ENCODE results near the gene MGST2.
A peak's percentile ranks its signal among the peaks of the same experiment; 100 is the strongest.

The MGST2 gene

DNA sequence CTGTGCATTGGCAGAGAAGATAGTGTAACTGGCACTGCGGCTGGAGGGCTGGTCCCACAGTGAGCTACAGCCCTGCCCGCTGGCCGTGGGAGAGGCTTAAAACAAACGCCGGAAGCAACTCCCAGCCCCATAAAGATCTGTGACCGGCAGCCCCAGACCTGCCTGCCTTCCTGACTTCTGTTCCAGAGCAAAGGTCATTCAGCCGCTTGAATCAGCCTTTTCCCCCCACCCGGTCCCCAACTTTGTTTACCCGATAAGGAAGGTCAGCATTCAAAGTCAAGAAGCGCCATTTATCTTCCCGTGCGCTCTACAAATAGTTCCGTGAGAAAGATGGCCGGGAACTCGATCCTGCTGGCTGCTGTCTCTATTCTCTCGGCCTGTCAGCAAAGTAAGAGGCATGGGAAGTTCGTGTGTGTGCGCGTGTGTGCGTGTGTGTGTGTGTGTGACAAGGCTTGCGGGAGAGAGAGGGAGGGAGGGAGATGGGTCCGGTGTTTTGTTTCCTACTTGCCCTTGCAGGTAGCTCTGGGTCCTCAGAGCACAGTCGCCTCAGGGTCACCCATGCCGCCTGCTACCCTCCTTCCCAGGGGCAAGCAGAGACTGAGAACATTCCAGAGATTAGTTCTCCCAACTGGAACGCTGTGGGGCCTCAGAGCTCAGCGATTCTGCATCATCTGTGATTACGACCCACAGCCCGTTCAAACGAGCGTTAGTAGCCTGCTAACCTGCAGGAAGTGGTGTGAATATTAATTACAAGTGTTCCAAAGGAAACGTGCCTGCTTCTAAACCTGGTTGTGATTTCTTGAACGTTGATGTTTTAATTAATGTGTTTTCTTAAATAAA lies at the start of gene MGST2:
Gene MGST2, plus strand, starts transcription at position 130 of the 840 bp plus-strand sequence. Its CDS starts 201 bp downstream, at position 331.
- H4K20me1 ChIP-seq, result no peaks in the 10 kb centered on the region
- peak within 1 kb of the TSS; percentile 70 for H3K27ac ChIP-seq
- H3K9ac ChIP-seq, result peak within 1 kb of the TSS; percentile 73
- no peak for TF ChIP-seq Cebpa-rat (IDR thresholded peaks at IDR 0.05)
- peak within 1 kb of the TSS; percentile 67 for H3K4me3 ChIP-seq
- H3K9me3 ChIP-seq, result no peaks in the 10 kb centered on the region
- H3K27me3 ChIP-seq, result peaks cover 12% of the 10 kb centered on the region; the same call in 1 of the 2 replicates
- peak within 1 kb of the TSS; percentile 77 for H3K4me2 ChIP-seq
- no peaks in the 10 kb centered on the region for H3K36me3 ChIP-seq
- 0 out of 2 replicates have a peak, but pooled peaks cover 7% of the 10 kb centered on the region for H3K4me1 ChIP-seq

DNA sequence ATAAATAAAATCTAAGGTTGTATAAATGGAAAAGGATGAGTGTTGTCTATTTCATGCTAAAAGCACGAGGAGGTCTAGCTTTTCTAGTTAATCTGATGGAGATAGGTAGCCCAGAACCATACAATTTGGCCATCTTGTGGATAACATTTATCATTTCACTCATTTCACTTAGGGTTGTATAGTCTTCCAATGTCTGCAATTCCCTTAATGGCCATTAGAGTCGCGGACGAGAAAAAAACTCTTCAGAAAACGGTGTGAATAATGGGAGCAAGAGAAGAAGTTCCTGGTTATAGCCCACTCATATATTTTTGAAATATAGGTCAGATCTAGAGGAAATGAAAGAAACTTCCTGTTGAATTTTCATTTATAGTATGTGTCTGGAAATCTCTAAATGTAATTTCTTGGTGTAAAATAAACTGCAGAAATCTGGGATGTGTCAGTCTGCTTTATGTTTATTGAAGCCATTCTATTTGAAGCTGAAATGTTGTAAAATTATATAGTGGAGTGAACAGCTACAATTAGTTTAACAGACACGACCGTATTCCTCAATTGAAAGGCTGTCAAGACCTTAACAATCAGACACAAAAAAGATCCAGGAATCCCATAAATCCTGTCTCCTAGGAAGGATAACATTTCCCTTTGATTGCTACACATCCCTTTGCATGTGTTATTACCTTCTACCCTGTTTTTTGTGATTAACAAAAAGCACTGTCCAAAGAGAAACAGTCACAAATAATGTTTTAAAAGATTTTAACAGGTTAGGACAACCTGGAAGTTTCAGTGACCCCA lies 47.7 kb upstream of the MGST2 start:
- Histone ChIP-seq H3K4me3 (no peak overlapping the region), H4K20me1 (no peaks in the 10 kb centered on the region), H3K9ac (no peak overlapping the region), H3K27me3 (no peaks in the 10 kb centered on the region), H3K36me3 (no peaks in the 10 kb centered on the region), H3K27ac (no peak overlapping the region), H3K9me3 (no peaks in the 10 kb centered on the region), H3K4me2 (no peak overlapping the region), H3K4me1 (peaks cover 6% of the 10 kb centered on the region; the same call in 1 of the 2 replicates)
- TF ChIP-seq Cebpa-rat (IDR thresholded peaks at IDR 0.05), result no peak

DNA sequence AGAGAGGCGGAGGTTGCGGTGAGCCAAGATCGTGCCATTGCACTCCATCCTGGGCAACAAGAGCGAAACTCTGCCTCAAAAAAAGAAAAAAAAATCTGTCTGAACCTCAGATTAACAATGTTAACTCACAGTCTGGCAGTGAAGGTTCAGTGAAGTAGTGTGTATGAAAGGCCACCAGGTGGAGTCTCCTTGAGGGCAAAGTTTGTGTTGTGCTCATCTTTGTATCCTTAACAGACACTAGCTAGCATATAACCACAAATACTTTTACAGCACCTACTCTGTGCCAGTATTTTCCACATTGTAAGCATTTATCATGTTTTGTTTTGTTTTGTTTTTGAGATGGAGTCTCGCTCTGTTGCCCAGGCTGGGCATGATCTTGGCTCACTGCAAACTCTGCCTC lies 46.0 kb upstream of the MGST2 start:
- Histone ChIP-seq H4K20me1 (no peaks in the 10 kb centered on the region), H3K27me3 (no peaks in the 10 kb centered on the region), H3K36me3 (no peaks in the 10 kb centered on the region), H3K4me3 (no peak overlapping the region), H3K9ac (no peak overlapping the region), H3K4me1 (peaks cover 6% of the 10 kb centered on the region; the same call in 1 of the 2 replicates), H3K27ac (no peak overlapping the region), H3K9me3 (no peaks in the 10 kb centered on the region), H3K4me2 (no peak overlapping the region)
- no peak for TF ChIP-seq Cebpa-rat (IDR thresholded peaks at IDR 0.05)

DNA sequence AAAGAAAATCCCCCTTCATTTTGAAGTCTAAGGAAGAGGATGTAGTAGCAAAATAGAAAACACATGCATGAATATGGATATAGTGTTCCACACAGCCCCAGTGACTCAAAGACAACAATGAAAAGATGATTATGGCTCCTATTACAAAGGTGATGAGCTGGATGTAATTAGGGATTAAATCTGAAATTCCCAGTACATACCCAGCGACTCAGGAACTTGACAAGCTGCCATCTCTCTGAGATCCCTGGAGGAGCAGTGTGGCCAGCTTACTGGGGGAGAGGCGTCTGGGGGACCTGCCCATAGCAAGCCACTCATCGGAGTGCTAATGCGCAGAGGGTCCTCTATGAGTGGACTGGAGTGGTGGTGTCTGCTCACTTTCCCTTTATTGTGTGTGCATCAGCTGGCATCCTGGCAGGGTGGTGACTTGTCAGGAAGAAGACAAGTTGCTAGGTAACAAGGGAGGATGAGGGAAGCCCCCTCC lies 42.7 kb upstream of the MGST2 start:
- H3K9me3 ChIP-seq, result no peaks in the 10 kb centered on the region

DNA sequence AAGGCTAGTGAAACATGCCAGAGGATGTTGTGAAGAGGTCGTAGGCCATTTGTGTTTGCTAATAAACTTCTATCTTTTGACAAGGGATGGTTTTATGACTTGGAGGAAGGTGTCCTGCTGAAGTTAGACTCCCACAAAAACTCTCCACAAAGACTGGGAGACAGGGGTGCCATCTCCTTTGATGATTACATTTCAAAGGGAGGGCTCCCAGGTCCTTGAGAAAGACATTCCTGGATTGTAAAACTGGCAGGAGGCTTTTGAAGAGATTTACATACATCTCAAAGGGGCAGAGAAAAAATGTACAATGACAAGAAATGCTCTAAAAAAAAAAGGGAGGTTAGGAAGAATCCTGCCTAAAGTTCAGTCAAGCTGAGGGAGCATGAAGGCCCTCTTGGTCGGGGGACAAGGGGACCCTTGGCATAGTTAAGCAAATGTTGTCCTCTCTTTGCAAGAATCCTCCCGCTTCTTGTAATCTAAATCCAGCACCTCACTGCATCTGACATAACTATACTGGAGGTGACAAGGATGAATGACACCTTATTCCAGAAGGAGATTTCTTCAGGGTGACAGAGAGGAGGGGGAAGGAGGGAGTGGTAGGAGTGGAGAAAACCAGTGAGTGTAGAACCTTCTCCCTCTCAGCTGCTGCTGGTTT lies 41.1 kb upstream of the MGST2 start:
- H3K4me1 ChIP-seq, result no peaks in the 10 kb centered on the region
- H4K20me1 ChIP-seq, result no peaks in the 10 kb centered on the region
- no peaks in the 10 kb centered on the region for H3K36me3 ChIP-seq
- H3K4me3 ChIP-seq, result no peak overlapping the region
- H3K27me3 ChIP-seq, result no peaks in the 10 kb centered on the region
- H3K27ac ChIP-seq, result no peak overlapping the region
- H3K9me3 ChIP-seq, result no peaks in the 10 kb centered on the region
- no peak for TF ChIP-seq Cebpa-rat (IDR thresholded peaks at IDR 0.05)
- H3K9ac ChIP-seq, result no peak overlapping the region
- no peak overlapping the region for H3K4me2 ChIP-seq

More for the DNA sequence above, 42.7 kb upstream of the MGST2 start:
- no peak for TF ChIP-seq Cebpa-rat (IDR thresholded peaks at IDR 0.05)
- no peak overlapping the region for H3K9ac ChIP-seq
- H4K20me1 ChIP-seq, result no peaks in the 10 kb centered on the region
- H3K4me2 ChIP-seq, result no peak overlapping the region
- peaks cover 3% of the 10 kb centered on the region; the same call in 1 of the 2 replicates for H3K4me1 ChIP-seq
- H3K4me3 ChIP-seq, result no peak overlapping the region
- H3K27me3 ChIP-seq, result no peaks in the 10 kb centered on the region
- H3K27ac ChIP-seq, result no peak overlapping the region
- H3K36me3 ChIP-seq, result no peaks in the 10 kb centered on the region

GRCh38 chr4:139625093-139625455 lies 40.5 kb upstream of the MGST2 start:
- Histone ChIP-seq H3K27ac (no peak overlapping the region), H3K36me3 (no peaks in the 10 kb centered on the region), H3K9me3 (no peaks in the 10 kb centered on the region), H3K4me3 (no peak overlapping the region), H3K27me3 (no peaks in the 10 kb centered on the region), H3K4me1 (no peaks in the 10 kb centered on the region), H4K20me1 (no peaks in the 10 kb centered on the region), H3K9ac (no peak overlapping the region), H3K4me2 (no peak overlapping the region)
- TF ChIP-seq Cebpa-rat (IDR thresholded peaks at IDR 0.05), result no peak

DNA sequence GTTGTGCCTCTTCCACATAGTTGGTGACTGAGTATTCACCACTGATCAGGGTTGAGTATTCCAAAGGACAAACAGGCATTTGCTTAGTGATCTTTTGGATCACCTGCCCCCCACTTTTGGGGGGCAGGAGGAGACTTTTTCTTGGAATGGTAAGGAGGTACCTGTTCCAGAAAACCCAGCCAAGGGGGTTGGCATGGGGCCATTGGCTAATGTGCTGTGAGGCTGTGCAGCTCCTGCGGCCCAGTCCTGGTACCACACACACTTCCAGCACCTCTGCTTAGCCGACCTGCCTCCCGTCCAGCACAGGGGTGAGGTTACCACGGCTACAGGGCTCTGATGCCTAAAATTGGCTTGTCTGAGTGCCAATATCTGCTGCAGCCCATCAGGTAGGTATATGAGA lies 40.1 kb upstream of the MGST2 start:
- Histone ChIP-seq H3K27me3 (no peaks in the 10 kb centered on the region), H3K27ac (no peak overlapping the region), H3K9ac (no peak overlapping the region), H3K4me3 (no peak overlapping the region), H3K9me3 (no peaks in the 10 kb centered on the region), H3K4me1 (no peaks in the 10 kb centered on the region), H3K4me2 (no peak overlapping the region), H3K36me3 (no peaks in the 10 kb centered on the region), H4K20me1 (no peaks in the 10 kb centered on the region)
- TF ChIP-seq Cebpa-rat (IDR thresholded peaks at IDR 0.05), result no peak

DNA sequence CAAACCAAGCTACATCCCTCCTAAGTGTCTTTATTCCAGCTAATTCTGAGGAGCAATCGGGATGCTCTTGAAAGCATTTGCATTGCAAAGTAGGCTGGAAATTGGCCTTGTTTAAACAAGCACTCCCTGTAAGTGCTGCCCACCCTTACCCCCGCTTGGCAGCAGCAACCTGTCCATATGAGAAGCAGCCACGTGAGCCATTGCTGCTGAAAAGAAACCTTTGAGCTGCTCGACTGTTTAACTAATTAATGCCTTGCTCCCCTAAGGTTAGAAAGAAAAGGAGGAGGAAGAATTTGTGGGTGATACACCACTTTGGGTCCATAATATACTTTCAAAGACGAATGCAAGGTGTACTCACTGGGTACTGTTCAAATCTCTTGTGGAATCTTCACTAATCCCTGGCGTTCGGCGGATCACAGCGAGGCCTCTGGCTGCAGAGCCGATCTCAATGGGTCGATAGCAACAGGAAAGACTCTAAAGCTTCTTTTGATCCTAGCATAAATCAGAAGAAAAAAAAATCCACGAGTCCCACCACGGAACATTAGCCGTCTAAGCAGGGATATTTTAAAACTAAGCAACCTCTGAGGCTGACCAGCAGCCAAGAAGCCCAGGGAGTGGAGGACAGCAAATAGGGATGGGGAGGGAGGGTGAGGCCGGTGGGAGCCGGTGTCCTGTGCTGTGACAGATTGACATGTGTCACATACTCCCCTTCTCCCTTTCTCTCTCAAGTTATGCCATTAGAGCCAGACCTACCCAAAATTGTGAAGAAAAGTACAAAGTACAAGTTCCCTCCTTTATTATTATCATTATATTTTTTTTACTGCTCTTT lies 37.2 kb upstream of the MGST2 start:
- no peaks in the 10 kb centered on the region for H3K36me3 ChIP-seq
- no peaks in the 10 kb centered on the region for H4K20me1 ChIP-seq
- H3K27ac ChIP-seq, result no peak overlapping the region
- no peak overlapping the region for H3K4me2 ChIP-seq
- H3K9ac ChIP-seq, result no peak overlapping the region
- TF ChIP-seq Cebpa-rat (IDR thresholded peaks at IDR 0.05), result no peak
- H3K4me3 ChIP-seq, result no peak overlapping the region
- no peaks in the 10 kb centered on the region for H3K9me3 ChIP-seq
- H3K4me1 ChIP-seq, result no peaks in the 10 kb centered on the region
- H3K27me3 ChIP-seq, result no peaks in the 10 kb centered on the region
